Measurements from ENCODE around the gene LRRC49. TPM values are rescaled to one million over a fixed set of nuclear protein-coding genes. Genes with fewer than 3 reads are reported as not detected.

LRRC49 gene
- total RNA-seq, 1 experiment from 2014 or later = 6.2 TPM

- Histone ChIP-seq H4K20me1 (ENCODE audit: insufficient read depth) (no peaks in the 10 kb centered on the region), H2AFZ (no peak overlapping the region), H3K27ac (0 out of 2 replicates have a peak overlapping the region, but pooled peaks have one; percentile 21), H3K36me3 (ENCODE audit: low read depth) (no peaks in the 10 kb centered on the region), H3K4me3 (no peak overlapping the region), H3K27me3 (ENCODE audit: insufficient read depth, low read depth) (no peaks in the 10 kb centered on the region), H3K79me2 (ENCODE audit: low read depth) (no peaks in the 10 kb centered on the region), H3K9me2 (ENCODE audit: insufficient read depth) (no peaks in the 10 kb centered on the region), H3F3A (ENCODE audit: insufficient read depth, low read depth) (no peaks in the 10 kb centered on the region), H3K4me1 (replicated peaks; ENCODE audit: insufficient read depth) (peaks cover 13% of the 10 kb centered on the region; the same call in 1 of the 2 replicates), H3K4me2 (no peak overlapping the region), H3K9me3 (ENCODE audit: insufficient read depth, low read depth) (no peaks in the 10 kb centered on the region)
- intact Hi-C loops (cut with micrococcal nuclease; ENCODE audit: unreplicated experiment) = no loop called here
- TF ChIP-seq EZH2 (IDR thresholded peaks at IDR 0.05; ENCODE audit: low read depth) (no peak), CTCF (conservative IDR thresholded peaks at IDR 0.05) (no peak)
- no TSS peak for BruUV-seq (replicated peaks)
- POLR2A ChIA-PET (ENCODE audit: unreplicated experiment) = no interaction called here
- peak in 1 of 2 experiments; percentile 72 for DNase-seq
- CTCF ChIA-PET = no interaction called here
Measured at GRCh38 chr15:71048913-71049675, 156.5 kb downstream of the LRRC49 start.

GRCh38 chr15:71049706-71050422 lies 157.2 kb downstream of the LRRC49 start:
- Histone ChIP-seq H3K4me3 (no peak overlapping the region), H3K79me2 (ENCODE audit: low read depth) (no peaks in the 10 kb centered on the region), H3K4me2 (no peak overlapping the region), H3K27ac (no peak overlapping the region), H3F3A (ENCODE audit: insufficient read depth, low read depth) (no peaks in the 10 kb centered on the region), H3K4me1 (replicated peaks; ENCODE audit: insufficient read depth) (0 out of 2 replicates have a peak, but pooled peaks cover 13% of the 10 kb centered on the region), H3K9me3 (ENCODE audit: insufficient read depth, low read depth) (no peaks in the 10 kb centered on the region), H2AFZ (no peak overlapping the region), H4K20me1 (ENCODE audit: insufficient read depth) (no peaks in the 10 kb centered on the region), H3K27me3 (ENCODE audit: insufficient read depth, low read depth) (no peaks in the 10 kb centered on the region), H3K9me2 (ENCODE audit: insufficient read depth) (no peaks in the 10 kb centered on the region), H3K36me3 (ENCODE audit: low read depth) (no peaks in the 10 kb centered on the region)
- intact Hi-C loops (cut with micrococcal nuclease; ENCODE audit: unreplicated experiment) = no loop called here
- BruUV-seq (replicated peaks) = no TSS peak
- DNase-seq = no peak
- CTCF ChIA-PET = no interaction called here
- TF ChIP-seq CTCF (conservative IDR thresholded peaks at IDR 0.05) = no peak
- TF ChIP-seq EZH2 (IDR thresholded peaks at IDR 0.05; ENCODE audit: low read depth) = no peak
- POLR2A ChIA-PET (ENCODE audit: unreplicated experiment) = no interaction called here

- Histone ChIP-seq H3K4me2 (no peak overlapping the region), H2AFZ (no peak overlapping the region), H3K79me2 (ENCODE audit: low read depth) (no peaks in the 10 kb centered on the region), H3K9me2 (ENCODE audit: insufficient read depth) (no peaks in the 10 kb centered on the region), H3K9me3 (ENCODE audit: insufficient read depth, low read depth) (no peaks in the 10 kb centered on the region), H3K4me3 (no peak overlapping the region), H3F3A (ENCODE audit: insufficient read depth, low read depth) (no peaks in the 10 kb centered on the region), H3K36me3 (ENCODE audit: low read depth) (no peaks in the 10 kb centered on the region), H4K20me1 (ENCODE audit: insufficient read depth) (no peaks in the 10 kb centered on the region), H3K27me3 (ENCODE audit: insufficient read depth, low read depth) (no peaks in the 10 kb centered on the region), H3K27ac (no peak overlapping the region), H3K4me1 (replicated peaks; ENCODE audit: insufficient read depth) (peaks cover 15% of the 10 kb centered on the region; the same call in 1 of the 2 replicates)
- no peak for TF ChIP-seq EZH2 (IDR thresholded peaks at IDR 0.05; ENCODE audit: low read depth)
- TF ChIP-seq CTCF (conservative IDR thresholded peaks at IDR 0.05) = no peak
- no TSS peak for BruUV-seq (replicated peaks)
- CTCF ChIA-PET = no interaction called here
- POLR2A ChIA-PET (ENCODE audit: unreplicated experiment) = no interaction called here
- no peak for DNase-seq
- intact Hi-C loops (cut with micrococcal nuclease; ENCODE audit: unreplicated experiment) = no loop called here
Measured at GRCh38 chr15:71050461-71050860, 157.8 kb downstream of the LRRC49 start.
